ENCODE measurements around the gene CCNJ.
"Not testable (repeated sequence)": the region's sequence is repeated elsewhere in the genome, so short reads cannot be mapped to it uniquely, and the experiment has no call there.

Gene CCNJ, protein sequence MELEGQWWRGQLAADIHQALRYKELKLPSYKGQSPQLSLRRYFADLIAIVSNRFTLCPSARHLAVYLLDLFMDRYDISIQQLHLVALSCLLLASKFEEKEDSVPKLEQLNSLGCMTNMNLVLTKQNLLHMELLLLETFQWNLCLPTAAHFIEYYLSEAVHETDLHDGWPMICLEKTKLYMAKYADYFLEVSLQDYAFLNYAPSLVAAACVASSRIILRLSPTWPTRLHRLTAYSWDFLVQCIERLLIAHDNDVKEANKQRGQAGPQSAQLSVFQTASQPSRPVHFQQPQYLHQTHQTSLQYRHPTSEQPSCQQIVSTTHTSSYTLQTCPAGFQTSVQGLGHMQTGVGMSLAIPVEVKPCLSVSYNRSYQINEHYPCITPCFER

DNA sequence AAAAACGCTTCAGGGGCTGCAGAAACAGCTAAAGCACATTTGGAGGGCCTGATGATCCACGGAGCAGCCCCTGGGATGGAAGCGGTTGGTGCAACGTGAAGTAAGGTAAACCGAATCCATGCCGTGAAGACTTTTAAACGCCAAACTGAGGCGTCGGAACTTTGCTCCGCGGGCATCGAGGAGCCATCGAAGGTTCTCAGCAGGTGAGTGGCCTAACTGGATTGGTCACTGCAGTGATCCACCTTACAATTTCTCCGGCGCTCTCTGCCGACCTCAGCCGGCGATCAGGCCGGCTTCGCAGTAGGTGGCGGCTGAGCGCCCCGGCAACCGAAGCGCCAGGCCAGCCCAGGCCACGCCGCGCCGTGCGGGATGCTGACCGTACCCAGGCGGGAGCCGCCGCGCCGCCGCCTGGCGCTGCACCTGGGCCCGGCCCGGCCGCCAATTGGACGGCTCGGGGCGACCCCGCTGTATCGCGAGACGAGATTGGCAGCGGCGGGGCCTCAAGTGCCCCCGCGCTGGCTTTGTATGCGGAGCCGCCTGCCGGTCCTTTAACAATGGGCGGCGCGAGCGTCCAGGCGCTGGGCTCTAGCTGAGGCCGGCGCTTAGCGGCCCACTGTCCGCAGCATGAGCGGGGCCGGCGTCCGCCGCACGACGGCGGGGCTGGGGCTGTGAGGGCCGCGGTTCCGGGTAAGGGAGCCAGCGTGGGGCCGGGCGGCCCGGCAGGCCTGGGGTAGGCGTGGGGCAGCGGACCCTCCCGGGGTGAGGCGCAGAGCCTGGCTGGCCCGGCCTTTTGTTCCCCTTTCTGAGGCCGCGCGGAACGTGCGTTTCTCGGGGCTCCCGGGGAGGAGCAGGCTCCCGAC lies at the start of gene CCNJ:
Gene CCNJ (plus strand): TSS at position 551 of the 860 bp plus-strand sequence. CDS start 811 bp downstream, outside the sequence.
- DNase-seq, result peak; percentile 90 to 93

DNA sequence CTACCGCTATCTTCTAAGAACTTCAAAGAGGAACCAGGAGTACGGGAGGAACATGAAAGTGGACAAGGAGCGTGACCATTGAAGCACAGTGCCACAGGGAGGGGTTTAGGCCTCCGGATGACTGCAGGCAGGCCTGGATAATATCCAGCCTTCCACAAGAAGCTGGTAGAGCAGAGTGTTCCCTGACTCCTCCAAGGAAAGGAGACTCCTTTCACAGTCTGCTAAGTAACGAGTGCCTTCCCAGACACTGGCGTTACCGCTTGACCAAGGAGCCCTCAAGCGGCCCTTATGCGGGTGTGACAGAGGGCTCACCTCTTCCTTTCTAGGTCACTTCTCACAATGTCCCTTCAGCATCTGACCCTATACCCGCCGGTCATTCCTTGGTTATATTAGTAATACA lies 49.0 kb upstream of the CCNJ start:
- DNase-seq, result not testable (repeated sequence)

DNA sequence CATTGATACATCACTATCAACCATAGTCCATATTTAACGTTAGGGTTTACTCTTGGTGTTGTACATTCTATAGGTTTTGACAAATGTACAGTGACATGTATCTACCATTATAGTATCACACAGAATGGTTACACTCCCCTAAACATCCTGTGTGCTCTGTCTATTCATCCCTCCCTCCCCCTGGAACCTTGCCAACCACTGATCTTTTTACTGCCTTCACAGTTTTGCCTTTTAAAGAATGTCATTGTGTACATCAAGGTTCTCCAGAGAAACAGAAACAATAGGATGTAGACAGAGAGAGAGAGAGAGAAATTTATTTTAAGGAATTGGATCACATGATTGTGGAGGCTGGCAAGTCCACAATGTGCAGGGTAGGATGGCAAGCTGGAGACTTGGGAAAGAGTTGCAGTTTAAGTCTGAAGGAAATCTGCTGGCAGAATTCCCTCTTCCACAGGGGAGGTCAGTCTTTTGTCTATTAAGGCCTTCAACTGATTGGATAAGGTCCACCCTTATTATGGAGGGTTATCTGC lies 45.1 kb upstream of the CCNJ start:
- no peak for DNase-seq

DNA sequence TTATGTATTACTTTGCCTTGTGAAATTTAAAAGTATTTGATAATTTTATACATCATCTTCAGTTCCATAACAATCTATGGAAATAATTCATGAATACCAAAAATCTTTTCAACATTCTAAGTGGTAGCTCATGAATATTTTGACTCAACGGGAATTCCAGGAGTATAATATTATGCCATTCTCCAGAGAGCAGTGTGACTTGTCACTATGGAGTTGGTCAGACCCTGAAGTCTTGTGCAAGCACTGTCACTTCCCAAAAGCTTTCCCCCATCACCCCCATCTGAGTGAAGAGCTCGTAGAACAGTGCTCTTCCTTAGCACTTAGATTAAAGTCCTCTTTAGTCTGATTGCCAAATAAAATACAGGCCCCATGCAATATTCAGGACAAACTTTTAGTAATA lies 29.4 kb upstream of the CCNJ start:
- no peak for DNase-seq

DNA sequence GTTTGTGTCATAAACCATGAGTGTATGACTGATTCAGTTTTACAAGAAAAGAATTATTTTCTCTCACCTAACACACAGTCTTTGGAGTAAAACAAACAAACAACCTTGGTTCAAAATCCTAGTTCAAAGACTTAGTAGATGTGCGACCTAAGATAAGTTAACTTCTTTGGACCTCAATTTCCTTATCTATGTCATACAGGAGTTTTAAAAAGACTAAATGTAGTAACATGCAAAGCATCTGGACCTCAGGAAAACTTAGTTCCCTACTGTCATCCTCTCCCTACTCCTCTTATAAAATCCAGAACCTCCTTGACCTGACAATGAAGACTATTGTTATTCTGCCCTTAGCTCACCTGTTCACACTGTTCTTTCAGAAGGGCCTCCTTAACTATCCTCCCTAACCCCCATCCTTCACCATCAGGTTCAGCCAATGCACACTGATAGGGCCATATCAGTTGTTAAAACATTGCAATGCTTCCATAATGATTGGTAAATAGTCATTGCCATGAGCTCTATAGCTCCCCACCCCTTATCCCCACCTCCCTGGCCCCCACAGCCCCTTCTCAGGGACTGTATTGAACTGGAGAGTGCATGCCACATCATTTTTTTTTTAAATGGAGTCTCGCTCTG lies 28.8 kb upstream of the CCNJ start:
- no peak for DNase-seq

DNA sequence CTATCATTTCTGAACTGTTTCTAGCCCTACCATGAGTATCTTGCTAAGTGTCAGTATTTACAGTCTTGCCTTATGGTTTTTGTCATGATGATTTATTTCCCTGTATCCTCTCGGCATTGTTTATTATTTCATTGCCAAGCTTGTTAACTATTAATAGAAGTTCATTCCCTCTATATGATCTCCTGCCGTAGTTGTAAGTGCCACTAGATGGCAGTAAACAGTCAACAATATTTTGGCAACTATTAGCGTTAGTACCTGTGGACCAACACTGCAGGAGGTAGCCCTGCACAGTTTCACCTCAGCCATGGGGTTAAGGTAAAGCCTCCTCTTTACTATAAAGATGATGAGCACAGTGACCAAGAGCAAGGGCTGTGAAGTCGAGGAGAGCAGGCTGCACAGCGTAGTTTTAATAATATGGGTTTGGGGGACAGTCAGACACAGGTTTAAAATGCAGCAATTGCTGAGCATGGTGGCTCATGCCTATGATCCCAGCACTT lies 26.1 kb upstream of the CCNJ start:
- peak; percentile 78 to 87 for DNase-seq

DNA sequence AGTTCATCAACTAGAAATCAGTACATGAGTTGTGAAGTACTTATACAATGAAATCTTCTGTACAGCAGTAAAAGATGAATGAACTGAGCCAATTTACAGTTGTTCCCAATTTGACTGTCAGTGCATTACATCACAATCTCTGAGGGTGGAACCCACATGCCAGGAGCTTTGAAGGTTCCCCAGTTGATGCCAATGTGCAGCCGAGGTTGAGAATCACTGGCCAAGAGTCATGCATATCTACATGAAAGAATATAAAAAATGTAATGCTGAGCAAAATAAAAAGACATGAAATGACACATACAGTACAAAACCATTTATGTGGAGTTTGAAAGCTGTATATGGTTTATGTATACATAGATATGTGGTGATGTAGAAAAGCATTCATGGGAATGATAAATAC lies 22.1 kb upstream of the CCNJ start:
- no peak for DNase-seq

DNA sequence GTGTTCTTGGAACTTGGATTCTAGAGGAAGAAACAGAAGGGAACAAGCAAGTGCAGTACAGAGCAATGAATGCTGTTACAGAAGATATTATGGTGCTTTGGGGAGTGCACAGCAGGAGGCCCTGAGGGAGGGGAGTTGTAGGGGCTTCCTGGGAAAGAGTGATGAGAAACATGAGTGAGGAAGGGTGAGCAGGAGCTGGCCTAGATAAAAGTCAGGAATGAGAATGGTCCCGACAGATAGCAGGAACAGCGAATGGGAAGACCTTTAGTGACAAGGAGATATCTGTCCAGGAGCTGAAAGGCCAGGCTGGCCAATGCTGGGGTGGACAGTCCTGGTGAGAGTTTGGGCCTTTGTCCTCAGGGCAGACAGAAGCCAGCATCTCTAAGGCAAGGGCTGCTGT lies 20.6 kb upstream of the CCNJ start:
- no peak for DNase-seq

DNA sequence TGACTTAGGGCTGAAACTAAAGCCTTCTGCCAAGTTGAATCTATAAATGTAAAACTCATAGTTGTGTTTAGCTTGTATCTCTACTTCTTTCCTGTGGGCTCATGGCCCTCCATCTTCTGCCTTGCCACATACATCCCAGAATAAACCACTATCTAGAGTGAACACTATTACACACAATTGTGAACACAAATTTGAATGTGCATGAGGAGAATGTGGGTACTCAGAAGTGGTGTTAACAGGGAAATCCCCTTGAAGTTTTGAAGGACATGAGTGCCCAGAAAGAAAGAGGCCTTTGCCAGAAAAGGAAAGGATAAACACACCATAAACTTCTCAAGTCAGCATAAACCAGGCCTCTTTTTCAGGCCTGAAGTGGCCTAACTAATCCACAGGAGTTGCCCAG lies 20.2 kb upstream of the CCNJ start:
- DNase-seq, result no peak

DNA sequence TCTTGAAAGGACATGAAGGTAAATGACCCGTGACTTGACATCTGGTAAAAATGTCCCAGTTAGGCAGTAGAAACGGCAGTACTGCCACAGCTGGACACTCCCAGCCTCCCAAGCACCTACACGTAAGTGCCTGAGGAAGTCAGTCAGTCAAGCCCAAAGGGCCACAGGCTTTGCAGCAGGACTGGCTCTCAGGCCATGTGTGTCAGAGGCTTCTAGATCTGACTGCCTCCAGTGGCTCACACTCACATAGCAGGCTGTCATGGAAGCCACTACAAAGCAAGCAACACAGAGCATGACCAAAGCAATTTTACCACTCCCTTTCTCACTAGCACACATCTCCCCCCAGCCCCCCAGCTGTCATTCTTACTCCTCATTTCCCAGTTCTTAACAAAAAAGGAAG lies 17.8 kb upstream of the CCNJ start:
- peak; percentile 58 for DNase-seq

DNA sequence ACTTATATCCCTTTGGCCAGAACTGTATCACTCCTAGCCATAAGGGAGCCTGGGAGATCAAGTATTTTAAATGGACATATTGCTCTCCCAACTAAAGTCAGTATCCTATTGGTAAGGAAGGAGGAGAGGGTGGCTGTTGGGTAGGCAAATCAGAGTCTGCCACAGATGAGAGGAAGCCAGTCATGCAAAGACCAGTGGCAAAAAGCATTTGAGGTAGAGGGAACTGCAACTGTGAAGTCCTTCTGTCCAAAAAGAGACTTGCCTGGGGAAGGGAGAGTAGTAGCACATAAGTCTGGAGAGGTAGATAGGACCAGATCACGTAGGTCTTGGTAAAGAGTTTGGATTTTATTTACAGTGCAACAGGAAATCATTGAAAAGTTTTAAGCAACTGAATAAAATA lies 8.8 kb upstream of the CCNJ start:
- DNase-seq, result no peak

DNA sequence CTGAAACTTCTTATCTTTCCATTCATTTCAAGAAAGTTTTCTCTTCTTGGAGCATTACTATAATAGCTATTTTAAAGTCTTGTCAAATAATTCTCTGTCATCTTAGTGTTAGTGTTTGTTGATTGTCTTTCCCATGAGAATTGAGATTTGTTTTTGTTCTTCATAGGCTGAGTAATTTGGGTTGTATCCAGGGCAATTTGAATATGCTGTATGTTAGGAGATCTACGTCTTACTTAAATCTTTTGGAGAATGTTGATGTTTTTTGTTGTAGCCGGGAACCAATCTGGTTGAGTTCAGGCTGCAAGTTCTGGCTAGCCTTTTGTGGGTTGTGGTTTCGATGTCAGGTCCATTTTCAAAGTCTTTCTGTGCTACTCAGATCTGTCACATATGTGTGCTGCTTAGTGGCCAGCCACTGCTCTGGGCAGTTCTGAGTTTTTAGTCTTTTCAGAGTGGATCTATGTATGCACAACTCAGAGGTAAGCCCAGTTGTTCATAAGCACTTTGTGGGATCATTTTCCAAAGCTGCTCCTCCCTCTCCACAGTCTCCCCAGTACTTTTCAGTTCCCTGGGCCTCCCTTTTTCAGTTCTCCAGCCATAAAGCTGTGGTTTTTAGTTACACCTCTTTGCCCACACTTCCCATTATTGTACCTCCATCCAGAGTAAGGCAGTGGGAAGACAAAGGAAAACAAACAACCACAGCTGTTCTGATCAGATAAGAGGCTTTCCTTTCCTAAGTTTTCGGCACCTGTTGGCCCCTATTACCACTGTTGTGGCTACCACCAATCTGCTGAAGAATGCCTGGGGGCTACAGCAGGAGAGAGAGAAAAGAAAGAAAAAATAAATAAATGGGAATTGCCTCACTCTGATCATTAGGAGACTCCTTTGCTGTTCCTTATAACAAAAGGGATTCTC lies 4.7 kb upstream of the CCNJ start:
- DNase-seq, result no peak

DNA sequence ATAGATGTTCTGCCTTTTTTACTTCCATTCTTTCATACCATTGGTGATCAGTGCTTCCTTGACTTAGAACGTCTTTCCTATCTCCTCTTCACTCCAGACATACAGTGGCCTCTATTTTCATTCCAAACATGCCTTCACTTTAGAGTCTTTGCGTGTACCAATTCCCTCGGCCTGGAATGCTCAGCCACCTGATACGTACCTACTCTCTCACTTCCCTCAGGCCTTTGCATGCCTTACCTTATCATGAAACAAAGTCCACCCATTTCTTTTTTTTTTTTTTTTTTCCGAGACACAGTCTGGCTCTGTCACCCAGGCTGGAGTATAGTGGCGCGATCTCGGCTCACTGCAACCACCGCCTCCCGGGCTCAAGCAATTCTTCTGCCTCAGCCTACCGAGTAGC lies 2.2 kb upstream of the CCNJ start:
- no peak for DNase-seq

DNA sequence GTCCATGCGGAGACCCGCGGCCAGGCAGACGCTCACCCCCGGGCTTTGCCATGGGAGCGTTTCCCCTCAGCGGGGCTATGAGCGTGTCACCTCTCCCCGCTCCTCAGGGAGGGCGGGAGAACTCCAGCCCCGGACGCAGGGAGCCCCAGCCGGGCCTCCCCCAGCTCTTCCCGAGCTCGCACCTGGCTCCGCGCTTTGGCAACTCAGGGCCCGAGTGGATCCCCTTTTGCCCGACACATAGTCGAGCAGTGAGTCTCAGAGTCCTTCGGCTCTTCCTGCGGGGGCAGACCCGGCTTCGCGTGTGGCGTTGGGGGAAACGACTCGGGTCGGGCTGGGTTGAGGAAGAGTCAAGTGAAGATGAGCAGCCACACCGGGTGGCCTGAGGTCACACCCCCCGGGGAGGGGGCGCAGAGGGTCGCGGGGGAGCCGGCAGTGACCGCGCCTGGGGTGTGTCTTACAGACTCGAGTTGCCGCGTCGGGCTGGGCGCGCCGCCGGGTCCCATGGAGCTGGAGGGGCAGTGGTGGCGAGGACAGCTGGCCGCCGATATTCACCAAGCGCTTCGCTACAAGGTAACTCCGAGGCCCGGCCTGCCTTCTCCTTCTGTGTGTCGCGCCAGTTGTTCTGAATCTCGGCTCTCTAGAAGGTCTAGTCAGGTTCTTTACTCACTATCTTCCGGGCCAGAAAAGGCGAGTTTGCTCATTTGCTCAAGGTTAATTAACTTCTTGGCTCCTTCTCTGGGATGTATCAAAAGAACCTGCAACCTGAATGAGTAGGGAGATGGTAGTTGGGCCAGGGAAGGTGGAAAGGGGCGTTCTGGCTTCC lies 721 bp downstream of the CCNJ start:
- peak; percentile 60 to 66 for DNase-seq

DNA sequence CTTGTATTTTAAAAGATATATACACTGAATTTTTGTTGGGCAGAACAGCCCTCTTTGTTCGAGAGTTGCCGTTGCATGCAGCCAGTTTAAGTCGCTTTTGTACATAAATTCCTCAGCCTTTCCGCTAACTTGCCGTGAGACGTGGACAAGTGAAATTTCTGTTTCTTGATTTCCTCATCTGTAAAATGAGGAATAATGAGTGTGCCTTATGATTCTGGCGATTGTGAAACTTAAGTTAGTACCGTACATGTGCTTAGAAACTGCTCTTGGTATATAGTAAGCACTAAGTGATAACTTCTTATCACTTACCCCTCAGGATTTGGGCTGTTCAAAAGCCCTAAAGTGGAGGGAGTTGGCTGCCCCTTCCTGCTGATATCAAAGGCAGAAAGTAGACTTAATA lies 1.4 kb downstream of the CCNJ start:
- DNase-seq, result peak; percentile 66 to 67

DNA sequence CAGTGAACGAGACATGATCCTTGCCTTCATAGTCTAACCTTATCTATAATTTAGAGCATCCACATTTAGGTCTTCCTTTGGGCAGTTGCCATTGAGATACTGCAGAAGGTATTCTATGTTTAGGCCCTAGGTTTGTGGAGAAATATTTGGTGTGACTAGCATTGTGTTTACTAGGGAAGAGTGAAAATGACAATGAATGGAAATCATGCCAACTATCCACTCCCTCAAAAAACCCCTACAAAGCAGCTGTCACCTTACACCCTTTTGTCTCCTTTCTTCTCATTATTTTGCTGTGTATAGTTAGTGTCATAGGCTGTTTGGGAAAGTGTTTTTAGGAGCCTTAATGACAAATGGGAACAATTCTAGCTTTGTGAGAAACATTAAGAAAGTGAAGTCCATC lies 3.2 kb downstream of the CCNJ start:
- no peak for DNase-seq

DNA sequence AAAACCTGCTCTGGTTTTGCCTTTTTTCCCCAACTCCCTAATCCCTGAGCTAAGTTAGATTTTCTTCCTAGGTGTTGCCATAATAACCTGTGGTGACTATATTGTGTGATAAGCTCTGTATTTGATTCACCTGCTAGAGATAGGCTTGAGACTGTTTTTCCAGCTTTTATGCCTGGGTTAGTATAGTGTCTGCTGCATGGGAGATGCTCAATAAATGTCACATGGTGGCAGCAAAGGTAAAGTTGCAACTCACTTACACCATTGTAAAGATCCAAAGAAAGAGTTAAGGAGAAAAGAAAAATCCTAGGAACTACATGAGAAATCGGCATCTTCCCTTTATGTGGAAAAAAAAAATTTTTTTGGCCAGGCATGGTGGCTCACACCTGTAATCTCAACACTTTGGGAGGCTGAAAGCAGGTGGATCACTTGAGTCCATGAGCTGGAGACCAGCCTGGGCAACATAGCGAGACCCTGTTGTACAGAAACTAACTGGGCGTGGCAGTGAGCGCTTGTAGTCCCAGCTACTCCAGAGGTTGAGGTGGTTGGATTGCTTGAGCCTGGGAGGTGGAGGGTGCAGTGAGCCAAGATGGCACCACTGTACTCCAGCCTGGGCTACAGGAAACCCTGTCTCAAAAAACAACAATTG lies 3.7 kb downstream of the CCNJ start:
- peak in 1 of 2 experiments; percentile 11 for DNase-seq

DNA sequence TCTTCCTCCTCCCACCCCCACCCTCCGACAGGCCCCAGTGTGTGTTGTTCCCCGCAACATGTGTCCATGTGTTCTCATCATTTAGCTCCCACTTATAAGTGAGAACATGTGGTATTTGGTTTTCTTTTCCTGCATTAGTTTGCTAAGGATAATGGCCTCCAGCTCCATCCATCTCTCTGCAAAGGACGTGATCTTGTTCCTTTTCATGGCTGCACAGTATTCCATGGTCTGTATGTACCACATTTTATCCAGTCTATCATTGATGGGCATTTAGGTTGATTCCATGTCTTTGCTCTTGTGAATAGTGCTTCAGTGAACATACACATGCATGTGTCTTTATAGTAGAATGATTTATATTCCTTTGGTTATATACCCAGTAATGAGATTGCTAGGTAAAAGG lies 4.5 kb downstream of the CCNJ start:
- not testable (repeated sequence) for DNase-seq

DNA sequence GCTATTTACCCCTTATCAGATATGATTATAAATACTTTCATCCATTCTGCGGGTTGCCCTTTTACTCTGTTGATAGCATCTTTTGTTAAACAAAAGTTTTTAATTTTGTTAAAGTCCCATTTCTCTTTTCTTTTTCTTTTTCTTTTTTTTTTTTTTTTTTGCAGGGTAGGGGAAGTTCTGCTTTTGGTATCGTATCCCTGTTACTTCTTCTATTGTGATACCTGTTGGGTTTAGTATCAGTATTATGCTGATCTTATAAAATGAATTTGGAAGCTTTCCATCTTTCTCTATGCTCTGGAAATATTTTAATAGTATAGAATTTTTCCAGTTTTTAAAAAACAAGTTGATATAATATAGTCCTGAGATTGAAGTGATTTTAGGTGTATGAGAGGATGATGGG lies 6.0 kb downstream of the CCNJ start:
- no peak for DNase-seq

DNA sequence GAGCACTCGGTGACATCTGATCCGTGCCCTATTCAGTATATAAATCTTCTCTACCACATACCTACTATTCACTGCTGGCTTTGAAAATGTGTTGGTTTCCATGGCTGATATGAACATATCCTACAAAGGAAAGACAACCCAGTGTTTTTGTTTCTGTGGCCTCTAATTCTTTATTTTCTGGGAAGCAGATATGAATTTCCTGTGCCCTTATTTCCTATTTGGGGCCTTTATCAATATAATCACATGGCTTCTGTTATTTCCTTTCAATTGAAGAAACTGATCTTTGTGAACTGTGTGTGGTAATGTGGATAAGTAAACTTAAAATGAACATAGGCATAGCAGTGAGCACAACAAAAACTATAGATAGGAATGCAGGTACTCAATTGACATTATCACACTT lies 10.6 kb downstream of the CCNJ start:
- no peak for DNase-seq

DNA sequence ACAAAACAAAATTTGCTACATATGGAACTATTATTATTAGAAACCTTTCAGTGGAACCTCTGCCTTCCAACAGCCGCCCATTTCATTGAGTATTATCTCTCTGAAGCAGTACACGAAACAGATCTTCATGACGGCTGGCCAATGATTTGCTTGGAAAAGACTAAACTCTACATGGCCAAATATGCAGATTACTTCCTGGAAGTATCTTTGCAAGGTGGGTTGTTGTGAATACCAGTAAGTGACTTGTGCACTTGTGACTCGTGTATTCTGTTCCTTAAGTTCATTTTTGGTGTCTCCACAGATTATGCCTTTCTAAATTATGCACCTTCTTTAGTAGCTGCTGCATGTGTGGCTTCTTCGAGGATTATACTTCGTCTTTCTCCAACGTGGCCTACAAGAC lies 13.4 kb downstream of the CCNJ start:
- no peak for DNase-seq
